Breast epithelium (tissue), 4 donors: ENCODE data around the gene ZFYVE19. TPM values are rescaled to one million over a fixed set of nuclear protein-coding genes. Genes with fewer than 3 reads are reported as not detected.

Experiments
- DNase-seq, 2 donors: peaks; one replicate each; pipeline ENCODE4 v3.0.0-alpha.2; 2019; ENCODE audit warnings: low spot score in 2 of 2
- H3K27ac ChIP-seq, 2 donors: fragments of 200-600 bp; sonication (generic) in 1 of 2; one replicate each; pipeline ENCODE4 v1.5.1; 2016 to 2019; ENCODE audit warnings: mild to moderate bottlenecking in 1 of 2
- H3K27me3 ChIP-seq, 2 donors: fragments of 200-600 bp; sonication (generic) in 1 of 2; one replicate each; pipeline versions ENCODE4 v1.5.1 to v1.6.0; 2017 to 2019; ENCODE audit warnings: control low read depth in 1 of 2, mild to moderate bottlenecking in 1 of 2
- H3K36me3 ChIP-seq: fragments of 200-600 bp; one replicate; pipeline ENCODE4 v1.5.1; 2019
- H3K4me1 ChIP-seq, 2 donors: fragments of 200-600 bp; sonication (generic); one replicate each; pipeline ENCODE4 v1.5.1; 2016 to 2019; ENCODE audit warnings: control low read depth in 1 of 2
- H3K4me3 ChIP-seq, 3 donors: fragments of 200-600 bp; sonication (generic); 1 replicate in 2 of 3; 2 replicates in 1 of 3; pipeline ENCODE4 v1.5.1; 2016 to 2019; ENCODE audit warnings: mild to moderate bottlenecking in 3 of 3, moderate library complexity in 2 of 3
- H3K9me3 ChIP-seq, 2 donors: fragments of 200-600 bp; sonication (generic) in 1 of 2; one replicate each; pipeline ENCODE4 v1.5.1; 2016 to 2019; ENCODE audit warnings: control low read depth in 1 of 2
- POLR2A ChIP-seq: fragments of 450-650 bp; IDR thresholded peaks from one replicate; pipeline ENCODE4 v1.6.1; 2016; ENCODE audit warnings: antibody characterized with exemption, mild to moderate bottlenecking, moderate library complexity
- POLR2AphosphoS5 ChIP-seq, 3 donors: sonication (generic); formaldehyde crosslinking; IDR thresholded peaks; one replicate each; pipeline ENCODE4 v1.6.1; 2017; ENCODE audit warnings: antibody characterized with exemption in 3 of 3
- intact Hi-C: fragments of 100-400 bp; cut with DNase I; formaldehyde crosslinking; loops from one replicate; pipeline ENCODE4 v1.15.1; 2023; ENCODE audit warnings: low total_unique reads
- total RNA-seq, 3 donors: library from RNA; depleted of rRNA; stranded (reverse); fragments of >200 nt; gene quantifications; one replicate each; pipeline ENCODE4 v1.1.0, GENCODE V29; 2016
- TF ChIP-seq, protein P1 (sequence below), 3 donors: fragments of 450-650 bp; IDR thresholded peaks; one replicate each; pipeline ENCODE4 v1.5.1; 2016 to 2017; ENCODE audit warnings: antibody characterized with exemption in 3 of 3, mild to moderate bottlenecking in 3 of 3, moderate library complexity in 3 of 3

ZFYVE19 gene
- total RNA-seq, 3 donors from 2014 or later: 19.4 to 58.8 (median 44.6) TPM

GRCh38 chr15:40803688-40804087, 3.2 kb upstream of the ZFYVE19 start:
- Histone ChIP-seq H3K27me3 (no peaks in the 10 kb centered on the region), H3K9me3 (no peaks in the 10 kb centered on the region), H3K4me3 (no peak overlapping the region), H3K4me1 (peaks cover 0 to 3% of the 10 kb centered on the region in 2 donors), H3K27ac (peak overlapping the region in 1 of 2 donors; percentile 33), H3K36me3 (no peaks in the 10 kb centered on the region)
- no peak for DNase-seq
- intact Hi-C loops: no loop called here
- TF ChIP-seq POLR2AphosphoS5 (IDR thresholded peaks at IDR 0.05): no peak
- TF ChIP-seq, protein P1, sequence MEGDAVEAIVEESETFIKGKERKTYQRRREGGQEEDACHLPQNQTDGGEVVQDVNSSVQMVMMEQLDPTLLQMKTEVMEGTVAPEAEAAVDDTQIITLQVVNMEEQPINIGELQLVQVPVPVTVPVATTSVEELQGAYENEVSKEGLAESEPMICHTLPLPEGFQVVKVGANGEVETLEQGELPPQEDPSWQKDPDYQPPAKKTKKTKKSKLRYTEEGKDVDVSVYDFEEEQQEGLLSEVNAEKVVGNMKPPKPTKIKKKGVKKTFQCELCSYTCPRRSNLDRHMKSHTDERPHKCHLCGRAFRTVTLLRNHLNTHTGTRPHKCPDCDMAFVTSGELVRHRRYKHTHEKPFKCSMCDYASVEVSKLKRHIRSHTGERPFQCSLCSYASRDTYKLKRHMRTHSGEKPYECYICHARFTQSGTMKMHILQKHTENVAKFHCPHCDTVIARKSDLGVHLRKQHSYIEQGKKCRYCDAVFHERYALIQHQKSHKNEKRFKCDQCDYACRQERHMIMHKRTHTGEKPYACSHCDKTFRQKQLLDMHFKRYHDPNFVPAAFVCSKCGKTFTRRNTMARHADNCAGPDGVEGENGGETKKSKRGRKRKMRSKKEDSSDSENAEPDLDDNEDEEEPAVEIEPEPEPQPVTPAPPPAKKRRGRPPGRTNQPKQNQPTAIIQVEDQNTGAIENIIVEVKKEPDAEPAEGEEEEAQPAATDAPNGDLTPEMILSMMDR (IDR thresholded peaks at IDR 0.05): no peak
- TF ChIP-seq POLR2A: no peak

GRCh38 chr15:40806672-40807027, 239 bp upstream of the ZFYVE19 start:
- H3K27me3 ChIP-seq: no peaks in the 10 kb centered on the region
- DNase-seq: no peak
- peaks cover 0 to 5% of the 10 kb centered on the region in 2 donors for H3K4me1 ChIP-seq
- no peaks in the 10 kb centered on the region for H3K9me3 ChIP-seq
- H3K36me3 ChIP-seq: no peaks in the 10 kb centered on the region
- TF ChIP-seq POLR2AphosphoS5 (IDR thresholded peaks at IDR 0.05) (no peak), POLR2A (no peak)
- TF ChIP-seq, protein P1 (IDR thresholded peaks at IDR 0.05): no peak
- peak overlapping the region; percentile 93 to 97 for H3K27ac ChIP-seq
- peak overlapping the region; percentile 84 to 95 (median 91) for H3K4me3 ChIP-seq
- intact Hi-C loops: no loop called here

DNA sequence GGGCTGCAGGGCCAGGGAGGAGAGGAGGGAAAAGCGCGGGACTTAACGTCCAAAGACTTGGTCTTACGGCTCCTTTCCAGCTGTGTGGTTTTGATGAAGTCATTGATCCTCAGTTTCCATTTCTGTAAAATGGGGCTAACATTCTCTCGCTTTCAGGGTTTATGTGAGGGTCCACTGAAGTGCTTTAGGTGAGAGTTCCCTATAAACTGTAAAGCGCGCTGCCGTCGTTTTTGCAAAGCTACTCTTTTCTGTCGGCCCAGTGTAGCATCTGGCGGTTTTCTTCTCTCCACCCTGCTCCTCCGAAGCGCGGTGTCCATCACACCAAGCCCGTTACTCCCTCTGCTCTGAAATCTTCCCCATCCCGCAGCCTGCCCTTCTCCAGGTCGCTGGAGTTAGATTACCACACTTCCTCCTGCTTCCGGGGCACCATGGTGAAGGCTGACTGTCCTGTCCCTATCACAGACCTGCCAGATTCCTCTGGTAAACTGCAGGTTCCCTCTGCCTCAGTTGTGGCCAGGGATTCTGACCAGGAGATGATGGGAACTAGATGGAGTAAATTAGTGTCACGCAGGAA, 1.1 kb downstream of the ZFYVE19 start:
- no peaks in the 10 kb centered on the region for H3K9me3 ChIP-seq
- no peak for DNase-seq
- H3K36me3 ChIP-seq: no peaks in the 10 kb centered on the region
- TF ChIP-seq, protein P1 (IDR thresholded peaks at IDR 0.05): no peak
- TF ChIP-seq POLR2AphosphoS5 (IDR thresholded peaks at IDR 0.05): no peak
- no peak for TF ChIP-seq POLR2A
- H3K4me1 ChIP-seq: peaks cover 0 to 5% of the 10 kb centered on the region in 2 donors
- peak overlapping the region in 1 of 2 donors; percentile 97 for H3K27ac ChIP-seq
- no peaks in the 10 kb centered on the region for H3K27me3 ChIP-seq
- peak overlapping the region; percentile 84 to 95 (median 91) for H3K4me3 ChIP-seq
- intact Hi-C loops: no loop called here

DNA sequence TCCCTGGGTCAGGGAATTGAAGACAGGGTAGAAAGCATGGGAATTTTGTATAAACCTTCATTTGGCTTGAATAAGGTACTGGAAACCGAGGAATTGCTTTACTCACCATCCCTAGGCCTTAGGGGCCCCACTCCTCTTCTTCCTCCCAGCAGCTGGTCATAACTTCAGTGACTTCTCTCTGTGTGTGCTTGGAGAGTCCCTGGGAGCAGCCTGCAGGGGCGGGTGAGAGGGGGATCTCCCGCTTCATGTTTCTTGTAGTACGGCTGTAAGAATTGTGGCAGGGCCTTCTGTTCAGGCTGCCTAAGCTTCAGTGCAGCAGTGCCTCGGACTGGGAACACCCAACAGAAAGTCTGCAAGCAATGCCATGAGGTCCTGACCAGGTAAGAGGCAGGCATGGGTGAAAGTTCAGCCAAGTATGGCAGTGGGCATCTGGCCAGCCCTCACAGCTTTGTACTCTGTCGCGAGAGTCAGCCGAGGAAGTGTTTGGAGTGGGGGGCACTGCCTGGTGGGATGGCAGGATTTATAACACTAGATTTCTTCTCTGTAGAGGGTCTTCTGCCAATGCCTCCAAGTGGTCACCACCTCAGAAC, 2.1 kb downstream of the ZFYVE19 start:
- DNase-seq: no peak
- TF ChIP-seq POLR2A (no peak), POLR2AphosphoS5 (IDR thresholded peaks at IDR 0.05) (no peak)
- TF ChIP-seq, protein P1 (IDR thresholded peaks at IDR 0.05): no peak

GRCh38 chr15:40812721-40813425, 6.0 kb downstream of the ZFYVE19 start:
- Histone ChIP-seq H3K36me3 (no peaks in the 10 kb centered on the region), H3K9me3 (no peaks in the 10 kb centered on the region), H3K4me1 (peaks cover 0 to 5% of the 10 kb centered on the region in 2 donors), H3K4me3 (no peak overlapping the region), H3K27me3 (no peaks in the 10 kb centered on the region), H3K27ac (peak overlapping the region in 1 of 2 donors; percentile 36)
- TF ChIP-seq POLR2AphosphoS5 (IDR thresholded peaks at IDR 0.05): no peak
- no peak for TF ChIP-seq POLR2A
- TF ChIP-seq, protein P1 (IDR thresholded peaks at IDR 0.05): no peak
- DNase-seq: no peak
- intact Hi-C loops: no loop called here

More for the DNA sequence above, 2.1 kb downstream of the ZFYVE19 start:
- Histone ChIP-seq H3K4me1 (peaks cover 0 to 5% of the 10 kb centered on the region in 2 donors), H3K9me3 (no peaks in the 10 kb centered on the region), H3K36me3 (no peaks in the 10 kb centered on the region), H3K27ac (no peak overlapping the region), H3K4me3 (peak overlapping the region in 1 of 3 donors; percentile 95), H3K27me3 (no peaks in the 10 kb centered on the region)
- intact Hi-C loops: no loop called here
